NCI-H748 (cell line): ENCODE results near the gene XYLT1.

Experiments used
- DNase-seq: peaks from one replicate; lab custom pipeline; 2025; ENCODE audit not compliant: unreplicated experiment; lab: John Stamatoyannopoulos, UW

Gene XYLT1

GRCh38 chr16:17460890-17461289 lies 9.9 kb downstream of the XYLT1 start:
- DNase-seq: no peak

GRCh38 chr16:17459903-17460521 lies 10.7 kb downstream of the XYLT1 start:
- DNase-seq: no peak

DNA sequence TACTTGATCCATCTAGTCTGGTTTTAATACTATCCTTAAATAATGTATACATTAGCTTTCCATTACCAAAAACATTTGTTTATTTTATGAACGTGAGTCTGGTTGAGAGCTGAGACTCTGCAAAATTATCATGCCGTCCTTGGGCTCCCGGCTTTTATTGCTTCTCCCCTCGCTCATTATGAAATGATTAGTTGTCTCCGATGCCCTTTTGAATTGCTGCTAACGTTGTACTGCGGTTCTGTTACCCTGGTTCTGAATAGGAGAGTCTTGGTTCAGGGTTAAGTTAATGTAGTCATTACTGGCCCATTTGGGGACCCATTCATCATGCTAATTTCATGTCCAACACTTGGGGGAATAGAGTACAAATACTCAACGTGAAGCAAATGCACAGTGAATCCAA lies 12.8 kb downstream of the XYLT1 start:
- DNase-seq: peak; percentile 1

GRCh38 chr16:17457513-17457912 lies 13.2 kb downstream of the XYLT1 start:
- DNase-seq: peak; percentile 17

- no peak for DNase-seq
These were observed 16.5 kb downstream of the XYLT1 start for GRCh38 chr16:17454162-17454730.

- DNase-seq: no peak
These were observed 17.3 kb downstream of the XYLT1 start for GRCh38 chr16:17453364-17454038.

DNA sequence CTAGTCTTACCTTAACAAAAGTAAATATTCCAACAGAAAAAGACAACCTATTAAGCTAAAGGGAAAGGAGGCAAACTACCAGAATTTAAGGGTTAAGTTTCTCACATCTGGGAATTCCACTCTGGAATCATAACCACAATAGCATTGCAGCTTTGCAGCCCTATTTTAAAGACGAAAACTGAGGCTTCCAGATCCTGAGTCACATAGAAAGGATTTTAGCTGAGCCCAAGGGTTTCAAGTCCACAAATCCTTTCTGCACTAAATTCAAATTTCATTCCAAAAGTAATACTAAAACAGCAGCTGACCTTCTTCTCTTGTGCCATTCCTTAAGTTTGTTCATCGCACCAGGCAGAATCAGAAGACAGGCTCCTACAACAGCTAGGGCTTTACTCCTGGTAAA lies 17.8 kb downstream of the XYLT1 start:
- no peak for DNase-seq

GRCh38 chr16:17451843-17452242 lies 18.9 kb downstream of the XYLT1 start:
- DNase-seq: no peak

GRCh38 chr16:17450291-17450690 lies 20.5 kb downstream of the XYLT1 start:
- DNase-seq: no peak

- DNase-seq: no peak
These were observed 21.8 kb downstream of the XYLT1 start for GRCh38 chr16:17448640-17449638.

- DNase-seq: no peak
These were observed 23.6 kb downstream of the XYLT1 start for GRCh38 chr16:17447101-17447569.

GRCh38 chr16:17446661-17447060 lies 24.1 kb downstream of the XYLT1 start:
- DNase-seq: no peak

- DNase-seq: no peak
These were observed 25.3 kb downstream of the XYLT1 start for GRCh38 chr16:17445421-17445820.

DNA sequence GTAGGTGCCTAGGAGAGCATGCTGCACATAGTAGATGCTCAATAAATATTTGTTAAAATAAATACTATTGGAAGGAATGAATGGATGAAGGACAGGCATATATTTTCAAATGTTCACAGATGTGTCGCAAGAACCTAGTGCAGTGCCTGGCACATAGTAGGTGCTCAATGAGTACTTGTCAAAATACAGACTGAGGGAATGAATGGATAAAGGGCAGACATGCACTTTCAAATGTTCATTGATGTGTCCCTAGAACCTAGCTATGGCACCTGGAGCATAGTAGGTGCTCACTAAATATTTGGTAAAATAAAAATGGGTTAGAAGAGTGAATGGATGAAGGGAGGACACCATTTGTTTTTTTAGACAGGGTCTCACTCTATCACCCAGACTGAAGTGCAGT lies 26.1 kb downstream of the XYLT1 start:
- no peak for DNase-seq

GRCh38 chr16:17440131-17440530 lies 30.6 kb downstream of the XYLT1 start:
- no peak for DNase-seq

DNA sequence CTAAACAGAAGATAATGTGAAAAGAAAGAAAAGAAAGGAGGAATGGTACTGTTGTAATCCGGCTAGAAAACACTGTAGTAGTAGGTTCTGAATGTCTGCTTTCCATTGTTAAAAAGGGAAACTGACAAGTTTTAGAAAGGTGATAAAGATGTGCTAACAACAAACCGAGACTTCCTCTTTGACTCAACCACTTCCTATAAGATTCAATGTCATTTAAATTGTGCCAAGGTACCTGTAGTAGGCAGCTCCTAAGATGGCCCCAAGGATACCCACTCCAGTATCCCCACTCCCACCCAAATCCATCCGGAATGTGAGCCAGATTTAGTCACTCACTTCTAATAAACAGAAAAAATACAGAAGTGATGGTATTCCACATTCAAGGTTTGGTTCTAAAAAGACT lies 31.2 kb downstream of the XYLT1 start:
- DNase-seq: no peak

DNA sequence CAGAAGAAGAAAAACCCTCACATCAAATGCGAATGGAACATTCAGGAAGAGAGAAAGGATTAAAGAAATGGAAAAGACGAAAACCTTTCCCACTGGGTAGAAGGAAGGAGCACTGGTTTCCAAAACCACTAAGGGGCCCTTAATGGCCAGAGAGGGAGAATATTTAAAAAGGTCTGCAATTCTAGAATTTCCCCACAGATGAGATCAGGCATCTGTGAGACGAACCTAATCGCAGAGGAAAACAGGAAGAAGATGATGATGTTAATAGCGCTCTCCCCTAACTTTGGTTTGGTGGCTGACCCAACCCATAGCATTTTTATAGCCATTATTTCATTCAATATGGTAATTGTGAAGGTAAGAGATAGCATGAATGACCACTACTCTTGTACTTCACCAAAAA lies 32.8 kb downstream of the XYLT1 start:
- no peak for DNase-seq

DNA sequence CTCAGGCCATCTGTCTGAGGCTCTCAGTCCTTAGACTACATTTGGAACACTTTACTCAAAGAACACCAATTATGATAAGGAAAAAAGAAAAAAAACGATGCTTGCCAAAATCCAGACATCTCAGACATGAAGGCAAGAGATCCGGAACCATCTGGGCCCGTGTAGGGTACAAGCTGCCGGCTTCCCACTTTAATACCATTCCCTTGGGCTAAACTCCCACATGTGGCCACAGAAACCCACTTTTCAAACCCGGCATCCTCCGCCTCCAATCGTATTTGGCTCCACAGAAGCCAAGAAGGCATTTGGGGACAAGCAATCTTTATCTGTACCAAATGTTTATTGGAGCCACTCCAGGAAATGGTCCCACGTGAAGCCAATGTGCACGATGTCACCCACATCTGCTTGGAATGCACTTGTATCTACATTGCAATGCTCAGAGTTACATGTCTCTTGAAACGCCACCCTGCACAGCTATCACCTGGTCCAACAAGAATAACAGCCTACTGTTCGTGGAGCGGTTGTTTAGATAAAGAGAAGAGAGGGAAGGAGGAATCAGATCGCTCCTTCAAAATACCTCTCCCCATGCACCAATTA lies 33.5 kb downstream of the XYLT1 start:
- DNase-seq: no peak

- no peak for DNase-seq
These were observed 35.4 kb downstream of the XYLT1 start for GRCh38 chr16:17435318-17435717.

DNA sequence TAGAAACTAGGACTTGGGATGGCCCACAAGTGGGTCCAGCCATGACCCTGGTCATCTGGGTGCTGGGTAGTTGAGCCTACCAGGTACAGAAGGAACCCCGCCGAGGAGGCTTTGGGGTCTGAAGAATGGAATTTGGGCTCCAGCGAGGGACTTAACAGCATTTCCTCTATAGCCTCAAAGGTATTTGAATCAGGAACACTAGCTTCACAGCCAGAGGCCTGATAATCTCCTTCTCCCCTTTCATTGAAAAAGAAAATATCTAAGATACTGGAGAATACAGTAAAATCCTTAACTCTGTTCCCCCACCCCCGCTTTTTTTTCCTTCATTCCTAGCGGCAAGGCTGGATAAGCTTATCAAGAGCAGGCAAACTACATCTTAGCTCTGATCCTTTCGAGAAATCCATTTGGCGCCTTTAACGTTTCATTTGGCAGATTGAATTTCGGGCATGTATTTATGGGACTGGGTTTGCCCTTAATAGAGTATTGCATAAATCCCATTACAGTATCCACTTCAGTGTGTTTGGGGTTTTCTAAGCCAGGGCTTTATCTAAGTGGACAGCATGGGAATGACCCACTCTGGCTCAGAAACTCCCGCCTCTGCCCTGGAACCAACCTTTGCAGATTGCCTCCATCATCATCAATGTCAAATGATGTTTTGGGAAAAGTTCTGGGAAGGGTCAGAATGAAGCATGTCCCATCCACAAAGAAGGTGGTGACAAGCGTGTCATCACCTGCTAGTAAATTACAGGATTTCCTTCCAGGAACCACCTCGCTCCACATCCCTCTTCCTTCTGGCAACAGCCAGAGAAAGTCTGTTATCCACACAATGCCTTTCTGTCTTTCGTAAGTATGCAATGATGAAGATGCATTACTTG lies 36.9 kb downstream of the XYLT1 start:
- no peak for DNase-seq
